ENCODE data around the gene TCEAL3. TPM values are rescaled to one million over a fixed set of nuclear protein-coding genes. Genes with fewer than 3 reads are reported as not detected.

Gene TCEAL3, protein sequence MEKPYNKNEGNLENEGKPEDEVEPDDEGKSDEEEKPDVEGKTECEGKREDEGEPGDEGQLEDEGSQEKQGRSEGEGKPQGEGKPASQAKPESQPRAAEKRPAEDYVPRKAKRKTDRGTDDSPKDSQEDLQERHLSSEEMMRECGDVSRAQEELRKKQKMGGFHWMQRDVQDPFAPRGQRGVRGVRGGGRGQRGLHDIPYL
- polyA plus RNA-seq = 10 to 100 TPM in 2 of 4 donors, 1 to 10 TPM in 2; 2.2 to 18.6 (median 11.2) TPM
- long read RNA-seq, donor 1, partial matches to known transcripts = 0 of 5 reads
- long read RNA-seq, donor 1, other reads (novel, unspliced or antisense) = 0 of 5 reads
- long read RNA-seq, donor 2, partial matches to known transcripts = 0 of 3 reads
- long read RNA-seq, donor 2, other reads (novel, unspliced or antisense) = 0 of 3 reads
- long read RNA-seq, donor 3, transcript TCEAL3-202 (3 exons, 1,113 nt) = major isoform, 6 of 8 reads
- long read RNA-seq, donor 3, partial matches to known transcripts = 0 of 8 reads
- long read RNA-seq, donor 3, other reads (novel, unspliced or antisense) = 0 of 8 reads
- long read RNA-seq, donor 4 = 0 reads
- long read RNA-seq, donor 5, partial matches to known transcripts = 0 of 2 reads
- long read RNA-seq, donor 5, other reads (novel, unspliced or antisense) = 0 of 2 reads
- long read RNA-seq, donor 6, partial matches to known transcripts = 0 of 1 reads
- long read RNA-seq, donor 6, other reads (novel, unspliced or antisense) = 0 of 1 reads
- long read RNA-seq, donor 7, transcript TCEAL3-201 (3 exons, 1,124 nt) = minor isoform, 5 of 23 reads
- long read RNA-seq, donor 7, transcript TCEAL3-202 (3 exons, 1,113 nt) = major isoform, 18 of 23 reads
- long read RNA-seq, donor 7, partial matches to known transcripts = 0 of 23 reads
- long read RNA-seq, donor 7, other reads (novel, unspliced or antisense) = 0 of 23 reads
- long read RNA-seq, donor 8, partial matches to known transcripts = 0 of 5 reads
- long read RNA-seq, donor 8, other reads (novel, unspliced or antisense) = 0 of 5 reads
- long read RNA-seq, donor 9, partial matches to known transcripts = 0 of 3 reads
- long read RNA-seq, donor 9, other reads (novel, unspliced or antisense) = 0 of 3 reads
- long read RNA-seq, donor 10, transcript TCEAL3-202 (3 exons, 1,113 nt) = major isoform, 10 of 14 reads
- long read RNA-seq, donor 10, partial matches to known transcripts = 0 of 14 reads
- long read RNA-seq, donor 10, other reads (novel, unspliced or antisense) = 0 of 14 reads

DNA sequence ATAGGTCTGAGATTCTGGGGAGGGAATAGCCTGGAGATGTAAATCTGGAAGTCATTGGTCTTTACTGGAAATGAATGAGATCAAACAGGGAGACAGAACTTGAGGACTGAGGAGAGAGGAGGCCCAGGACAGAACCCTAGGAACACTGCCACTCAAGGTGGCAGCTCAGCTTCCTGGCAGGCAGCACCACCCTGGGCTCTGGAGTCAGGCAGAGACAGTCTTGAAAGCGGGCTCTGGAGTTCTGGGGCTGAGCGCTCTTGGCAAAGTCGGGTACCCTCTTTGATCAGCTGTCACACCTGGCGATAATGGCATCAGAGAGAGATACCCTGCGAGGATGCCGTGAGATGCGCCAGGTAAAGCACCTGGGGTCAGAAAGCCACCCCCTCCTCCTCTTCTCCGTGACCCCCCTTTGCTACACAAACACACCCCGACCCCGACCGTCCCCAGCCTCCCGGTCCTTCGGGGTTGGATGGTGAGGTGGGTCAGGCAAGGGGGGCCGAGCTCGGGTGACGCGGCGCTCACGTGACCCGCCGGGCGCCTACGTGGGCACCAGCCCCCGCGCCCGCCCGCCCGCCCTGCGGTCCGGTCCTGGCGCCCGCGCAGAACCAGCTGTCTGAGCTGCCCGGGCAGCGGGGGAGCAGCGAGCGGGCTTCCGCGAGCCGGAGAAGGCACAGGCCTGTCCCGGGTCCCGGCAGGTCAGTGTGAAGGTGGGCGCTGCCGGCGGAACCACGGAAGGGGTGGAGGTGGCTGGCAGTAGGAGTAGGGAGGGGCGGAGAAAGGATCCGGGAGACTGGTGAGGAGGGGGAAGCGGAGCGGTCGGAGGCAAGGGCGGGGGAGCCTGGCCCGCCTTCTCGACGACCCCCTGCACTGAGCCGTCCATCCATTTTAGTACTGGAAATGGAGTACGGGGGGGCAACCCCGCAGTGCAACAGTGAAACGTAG, at the start of gene TCEAL3:
TSS of gene TCEAL3 (plus strand) at position 600 of the 942 bp plus-strand sequence. CDS start 1,102 bp downstream, outside the sequence.
- DNase-seq (peak in 1 of 2 donors; percentile 52), FAIRE-seq (no peak)
- 1 to 23% (median 2%) methylated on average over 36 to 59 of the region's 59 CpGs for WGBS, 3 donors
- Histone ChIP-seq H3K27ac (ENCODE audit: low read depth in 1 of 3, low read length in 2 of 3) (peak within 1 kb of the TSS in 2 of 3 donors; percentile 45 to 86), H3K4me1 (ENCODE audit: control insufficient read depth in 3 of 3, insufficient read depth in 2 of 3, low read depth in 1 of 3, low read length in 2 of 3) (peaks cover 0 to 4% (median 0%) of the 10 kb centered on the region in 3 donors), H3K36me3 (ENCODE audit: control insufficient read depth in 3 of 3, insufficient read depth in 2 of 3, low read depth in 1 of 3, low read length in 3 of 3) (peaks cover 0 to 5% (median 0%) of the 10 kb centered on the region in 3 donors), H3K27me3 (ENCODE audit: control insufficient read depth in 3 of 3, insufficient read depth in 3 of 3, low read length in 3 of 3) (no peaks in the 10 kb centered on the region), H3K4me3 (ENCODE audit: low read depth in 1 of 3, low read length in 3 of 3) (peak within 1 kb of the TSS; percentile 58 to 65 (median 64)), H3K9me3 (ENCODE audit: control insufficient read depth in 2 of 2, insufficient read depth in 1 of 2, low read depth in 1 of 2, low read length in 1 of 2) (no peaks in the 10 kb centered on the region)

DNA sequence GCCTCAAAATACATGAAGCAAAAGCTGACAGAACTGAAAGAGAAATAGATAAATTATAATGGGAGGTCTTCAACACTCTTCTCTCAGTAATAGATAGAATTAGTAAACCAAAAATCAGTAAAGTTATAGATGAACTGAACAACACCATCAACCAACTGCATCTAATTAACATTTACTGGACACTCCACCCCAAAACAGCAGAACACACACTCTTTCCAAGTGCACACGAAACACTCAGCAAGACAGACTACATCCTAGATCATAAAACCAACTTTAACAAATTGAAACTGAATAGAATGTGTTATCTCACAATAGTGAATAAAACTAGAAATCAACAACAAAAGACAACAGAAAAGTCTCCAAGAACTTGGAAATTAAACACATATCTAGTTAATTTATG, 47.5 kb upstream of the TCEAL3 start:
- 38 to 87% (median 62%) methylated on average over 1 of the region's 1 CpG for WGBS, 3 donors
- Histone ChIP-seq H3K27ac (ENCODE audit: low read depth in 1 of 3, low read length in 2 of 3) (no peak overlapping the region), H3K9me3 (ENCODE audit: control insufficient read depth in 2 of 2, insufficient read depth in 1 of 2, low read depth in 1 of 2, low read length in 1 of 2) (no peaks in the 10 kb centered on the region), H3K27me3 (ENCODE audit: control insufficient read depth in 3 of 3, insufficient read depth in 3 of 3, low read length in 3 of 3) (no peaks in the 10 kb centered on the region), H3K36me3 (ENCODE audit: control insufficient read depth in 3 of 3, insufficient read depth in 2 of 3, low read depth in 1 of 3, low read length in 3 of 3) (no peaks in the 10 kb centered on the region), H3K4me1 (ENCODE audit: control insufficient read depth in 3 of 3, insufficient read depth in 2 of 3, low read depth in 1 of 3, low read length in 2 of 3) (no peaks in the 10 kb centered on the region), H3K4me3 (ENCODE audit: low read depth in 1 of 3, low read length in 3 of 3) (no peak overlapping the region)
- DNase-seq = no peak
- FAIRE-seq = no peak

DNA sequence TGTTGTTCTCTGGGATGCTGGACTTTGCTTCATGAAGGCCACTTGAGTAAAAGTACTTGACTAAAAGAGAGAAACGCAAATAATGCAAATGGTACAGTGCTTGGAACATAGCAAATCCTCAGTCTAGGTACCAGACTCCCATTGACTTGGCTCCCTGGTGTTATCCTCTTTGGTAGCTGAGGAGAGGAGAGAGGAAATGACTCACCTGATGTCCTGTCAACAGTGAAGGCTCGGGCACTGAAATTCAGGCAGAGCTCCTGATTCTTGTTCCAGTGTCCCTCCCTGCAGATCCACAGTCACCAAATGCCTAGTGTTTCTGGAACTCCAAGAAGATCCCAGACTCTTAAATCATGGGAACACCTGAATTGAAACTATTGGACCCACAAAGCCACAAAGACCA, 45.0 kb upstream of the TCEAL3 start:
- WGBS, 3 donors = 80 to 82% (median 81%) methylated on average over 2 of the region's 2 CpGs
- DNase-seq = no peak
- Histone ChIP-seq H3K9me3 (ENCODE audit: control insufficient read depth in 2 of 2, insufficient read depth in 1 of 2, low read depth in 1 of 2, low read length in 1 of 2) (no peaks in the 10 kb centered on the region), H3K27ac (ENCODE audit: low read depth in 1 of 3, low read length in 2 of 3) (no peak overlapping the region), H3K4me3 (ENCODE audit: low read depth in 1 of 3, low read length in 3 of 3) (no peak overlapping the region), H3K36me3 (ENCODE audit: control insufficient read depth in 3 of 3, insufficient read depth in 2 of 3, low read depth in 1 of 3, low read length in 3 of 3) (no peaks in the 10 kb centered on the region), H3K27me3 (ENCODE audit: control insufficient read depth in 3 of 3, insufficient read depth in 3 of 3, low read length in 3 of 3) (no peaks in the 10 kb centered on the region), H3K4me1 (ENCODE audit: control insufficient read depth in 3 of 3, insufficient read depth in 2 of 3, low read depth in 1 of 3, low read length in 2 of 3) (no peaks in the 10 kb centered on the region)
- no peak for FAIRE-seq

DNA sequence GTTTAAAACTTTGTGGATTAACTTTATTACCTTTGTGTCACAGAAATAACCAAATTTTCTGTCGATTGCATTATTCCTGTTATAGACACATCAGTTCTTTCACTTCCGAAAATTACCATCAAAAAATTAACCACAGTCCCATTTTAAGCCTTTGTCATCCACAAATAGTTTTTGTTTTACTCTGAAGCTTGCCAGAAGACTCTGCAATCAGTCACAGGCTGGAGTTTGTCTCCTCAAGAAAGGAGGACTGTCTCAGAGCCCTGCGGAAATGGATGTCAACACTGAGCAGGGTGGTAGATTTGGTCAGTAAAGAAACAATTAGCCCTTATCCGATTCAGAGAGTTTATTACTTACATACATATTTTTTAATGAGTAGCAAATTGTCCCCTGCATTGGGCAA, 42.6 kb upstream of the TCEAL3 start:
- Histone ChIP-seq H3K27ac (ENCODE audit: low read depth in 1 of 3, low read length in 2 of 3) (no peak overlapping the region), H3K4me1 (ENCODE audit: control insufficient read depth in 3 of 3, insufficient read depth in 2 of 3, low read depth in 1 of 3, low read length in 2 of 3) (no peaks in the 10 kb centered on the region), H3K4me3 (ENCODE audit: low read depth in 1 of 3, low read length in 3 of 3) (no peak overlapping the region), H3K36me3 (ENCODE audit: control insufficient read depth in 3 of 3, insufficient read depth in 2 of 3, low read depth in 1 of 3, low read length in 3 of 3) (no peaks in the 10 kb centered on the region), H3K9me3 (ENCODE audit: control insufficient read depth in 2 of 2, insufficient read depth in 1 of 2, low read depth in 1 of 2, low read length in 1 of 2) (no peaks in the 10 kb centered on the region), H3K27me3 (ENCODE audit: control insufficient read depth in 3 of 3, insufficient read depth in 3 of 3, low read length in 3 of 3) (no peaks in the 10 kb centered on the region)
- FAIRE-seq (no peak), DNase-seq (no peak)
- 56 to 71% (median 67%) methylated on average over 4 of the region's 4 CpGs for WGBS, 3 donors

DNA sequence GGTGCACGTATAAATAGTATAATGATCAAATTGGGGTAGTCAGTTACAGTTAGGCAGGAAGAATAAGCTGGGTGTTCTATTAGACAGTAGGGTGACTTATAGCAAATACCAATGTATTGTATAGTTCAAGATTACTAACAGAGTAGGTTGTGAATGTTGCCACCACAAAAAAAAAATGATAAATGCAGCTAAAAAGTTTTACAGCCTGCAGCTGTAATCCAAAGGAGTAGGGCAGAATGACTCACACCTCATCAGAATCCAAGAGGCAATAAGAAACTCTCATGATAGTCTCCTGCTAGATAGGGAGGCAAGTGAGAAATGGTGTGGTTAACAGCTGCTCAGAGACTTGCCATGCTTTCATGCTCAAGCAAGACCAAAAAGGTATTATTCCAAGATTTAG, 42.0 kb upstream of the TCEAL3 start:
- Histone ChIP-seq H3K4me1 (ENCODE audit: control insufficient read depth in 3 of 3, insufficient read depth in 2 of 3, low read depth in 1 of 3, low read length in 2 of 3) (no peaks in the 10 kb centered on the region), H3K27me3 (ENCODE audit: control insufficient read depth in 3 of 3, insufficient read depth in 3 of 3, low read length in 3 of 3) (no peaks in the 10 kb centered on the region), H3K9me3 (ENCODE audit: control insufficient read depth in 2 of 2, insufficient read depth in 1 of 2, low read depth in 1 of 2, low read length in 1 of 2) (no peaks in the 10 kb centered on the region), H3K27ac (ENCODE audit: low read depth in 1 of 3, low read length in 2 of 3) (no peak overlapping the region), H3K36me3 (ENCODE audit: control insufficient read depth in 3 of 3, insufficient read depth in 2 of 3, low read depth in 1 of 3, low read length in 3 of 3) (no peaks in the 10 kb centered on the region), H3K4me3 (ENCODE audit: low read depth in 1 of 3, low read length in 3 of 3) (no peak overlapping the region)
- 29 to 39% (median 34%) methylated on average over 1 of the region's 1 CpG for WGBS, 3 donors
- FAIRE-seq (no peak), DNase-seq (peak in 1 of 2 donors; percentile 41)

DNA sequence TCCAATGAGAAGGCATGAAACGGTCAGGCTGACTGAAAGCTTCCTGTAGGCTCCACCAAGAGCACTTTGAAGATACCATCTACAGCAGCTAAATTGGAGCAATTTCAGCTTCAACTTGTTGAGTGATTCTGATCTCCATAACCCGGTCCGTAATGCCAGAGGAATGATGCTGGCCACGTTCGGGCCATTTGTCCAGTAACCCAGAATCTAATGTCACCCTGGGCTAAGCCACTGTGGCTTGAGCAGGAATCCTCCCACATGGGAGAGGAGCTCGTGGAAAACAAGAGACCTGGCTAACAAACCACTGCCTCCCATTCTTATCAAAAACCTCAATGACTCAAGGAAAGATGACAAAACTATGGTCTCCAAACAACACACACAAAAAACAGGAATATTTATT, 36.6 kb upstream of the TCEAL3 start:
- Histone ChIP-seq H3K4me3 (ENCODE audit: low read depth in 1 of 3, low read length in 3 of 3) (no peak overlapping the region), H3K27ac (ENCODE audit: low read depth in 1 of 3, low read length in 2 of 3) (no peak overlapping the region), H3K4me1 (ENCODE audit: control insufficient read depth in 3 of 3, insufficient read depth in 2 of 3, low read depth in 1 of 3, low read length in 2 of 3) (no peaks in the 10 kb centered on the region), H3K36me3 (ENCODE audit: control insufficient read depth in 3 of 3, insufficient read depth in 2 of 3, low read depth in 1 of 3, low read length in 3 of 3) (no peaks in the 10 kb centered on the region), H3K27me3 (ENCODE audit: control insufficient read depth in 3 of 3, insufficient read depth in 3 of 3, low read length in 3 of 3) (no peaks in the 10 kb centered on the region), H3K9me3 (ENCODE audit: control insufficient read depth in 2 of 2, insufficient read depth in 1 of 2, low read depth in 1 of 2, low read length in 1 of 2) (no peaks in the 10 kb centered on the region)
- FAIRE-seq (no peak), DNase-seq (no peak)
- WGBS, 3 donors = 76 to 90% (median 82%) methylated on average over 5 to 6 of the region's 6 CpGs

DNA sequence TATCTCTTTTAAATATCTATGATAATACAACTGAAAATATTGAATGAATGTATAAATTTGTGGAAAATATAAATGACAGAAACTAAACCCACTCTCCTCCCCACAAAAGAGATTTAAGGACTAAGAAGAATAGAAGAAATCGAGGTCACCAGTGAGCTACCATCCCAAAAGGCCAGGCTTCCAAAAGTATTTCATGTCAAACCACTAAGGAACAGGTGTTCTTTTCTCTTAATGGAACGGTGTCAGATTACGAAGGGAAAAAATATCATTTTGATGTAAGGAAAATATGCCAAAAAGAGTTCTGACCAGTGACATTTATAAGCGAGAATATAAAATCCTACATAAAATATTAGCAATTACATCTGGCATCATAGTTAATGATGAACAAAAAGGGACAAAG, 36.0 kb upstream of the TCEAL3 start:
- Histone ChIP-seq H3K27ac (ENCODE audit: low read depth in 1 of 3, low read length in 2 of 3) (no peak overlapping the region), H3K36me3 (ENCODE audit: control insufficient read depth in 3 of 3, insufficient read depth in 2 of 3, low read depth in 1 of 3, low read length in 3 of 3) (no peaks in the 10 kb centered on the region), H3K4me1 (ENCODE audit: control insufficient read depth in 3 of 3, insufficient read depth in 2 of 3, low read depth in 1 of 3, low read length in 2 of 3) (no peaks in the 10 kb centered on the region), H3K9me3 (ENCODE audit: control insufficient read depth in 2 of 2, insufficient read depth in 1 of 2, low read depth in 1 of 2, low read length in 1 of 2) (no peaks in the 10 kb centered on the region), H3K27me3 (ENCODE audit: control insufficient read depth in 3 of 3, insufficient read depth in 3 of 3, low read length in 3 of 3) (no peaks in the 10 kb centered on the region), H3K4me3 (ENCODE audit: low read depth in 1 of 3, low read length in 3 of 3) (no peak overlapping the region)
- DNase-seq (no peak), FAIRE-seq (no peak)
- 83 to 88% (median 84%) methylated on average over 4 of the region's 4 CpGs for WGBS, 3 donors

Measured in small intestine (tissue), 16 donors.